ENCODE measurements around the gene RAB8B.

The RAB8B gene

DNA sequence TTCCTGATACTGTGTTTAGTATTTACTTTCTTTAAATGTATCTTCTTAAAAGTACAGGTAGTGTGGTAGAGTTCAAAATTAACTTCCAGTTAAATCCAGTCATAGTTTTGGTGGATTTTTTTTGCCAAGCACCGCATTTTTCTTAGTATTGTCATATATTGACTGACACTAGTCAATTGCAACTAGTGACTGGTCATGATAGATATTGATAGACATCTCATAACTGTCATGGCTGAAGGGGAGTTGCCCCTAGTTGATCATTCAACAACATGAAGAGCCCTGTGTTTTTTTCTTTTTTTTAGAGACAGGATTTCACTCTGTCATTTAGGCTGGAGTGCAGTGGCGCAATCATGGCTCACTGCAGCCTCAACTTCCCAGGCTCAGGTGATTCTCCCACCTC, 22.1 kb downstream of the RAB8B start:
- DNase-seq: no peak
- H3K4me3 ChIP-seq (ENCODE audit: control insufficient read depth in 1 of 7, extremely low read depth in 1 of 7, insufficient read depth in 4 of 7, low read depth in 2 of 7, low read length in 6 of 7): no peak overlapping the region
- CTCF ChIA-PET: interaction anchor here (1.2 to 1.7 kb wide), 3 partner anchors 9 to 20 kb away, joined by 3 to 4 read pairs (median 3); no protein-coding TSS in a partner anchor
- H3K36me3 ChIP-seq (ENCODE audit: control insufficient read depth in 4 of 4, insufficient read depth in 4 of 4, low read length in 3 of 4): no peaks in the 10 kb centered on the region
- POLR2A ChIA-PET: no interaction called here
- WGBS (ENCODE audit: insufficient coverage): 83% methylated on average over 1 of the region's 2 CpGs
- no peaks in the 10 kb centered on the region for H3K27me3 ChIP-seq (replicated peaks in 2 of 5; ENCODE audit: control insufficient read depth in 4 of 5, insufficient read depth in 5 of 5, low read length in 4 of 5)
- H3K9me3 ChIP-seq (ENCODE audit: control extremely low read depth in 1 of 5, control insufficient read depth in 4 of 5, insufficient read depth in 2 of 5, low read depth in 1 of 5, low read length in 4 of 5): no peaks in the 10 kb centered on the region
- no peak overlapping the region for H3K27ac ChIP-seq (ENCODE audit: insufficient read depth in 1 of 2, low read depth in 1 of 2, low read length in 2 of 2, poor library complexity in 1 of 2, severe bottlenecking in 2 of 2)
- H3K4me1 ChIP-seq (ENCODE audit: control extremely low read depth in 1 of 4, control insufficient read depth in 4 of 4, insufficient read depth in 4 of 4, low read length in 3 of 4): peaks cover 5 to 29% (median 13%) of the 10 kb centered on the region in 4 experiments

DNA sequence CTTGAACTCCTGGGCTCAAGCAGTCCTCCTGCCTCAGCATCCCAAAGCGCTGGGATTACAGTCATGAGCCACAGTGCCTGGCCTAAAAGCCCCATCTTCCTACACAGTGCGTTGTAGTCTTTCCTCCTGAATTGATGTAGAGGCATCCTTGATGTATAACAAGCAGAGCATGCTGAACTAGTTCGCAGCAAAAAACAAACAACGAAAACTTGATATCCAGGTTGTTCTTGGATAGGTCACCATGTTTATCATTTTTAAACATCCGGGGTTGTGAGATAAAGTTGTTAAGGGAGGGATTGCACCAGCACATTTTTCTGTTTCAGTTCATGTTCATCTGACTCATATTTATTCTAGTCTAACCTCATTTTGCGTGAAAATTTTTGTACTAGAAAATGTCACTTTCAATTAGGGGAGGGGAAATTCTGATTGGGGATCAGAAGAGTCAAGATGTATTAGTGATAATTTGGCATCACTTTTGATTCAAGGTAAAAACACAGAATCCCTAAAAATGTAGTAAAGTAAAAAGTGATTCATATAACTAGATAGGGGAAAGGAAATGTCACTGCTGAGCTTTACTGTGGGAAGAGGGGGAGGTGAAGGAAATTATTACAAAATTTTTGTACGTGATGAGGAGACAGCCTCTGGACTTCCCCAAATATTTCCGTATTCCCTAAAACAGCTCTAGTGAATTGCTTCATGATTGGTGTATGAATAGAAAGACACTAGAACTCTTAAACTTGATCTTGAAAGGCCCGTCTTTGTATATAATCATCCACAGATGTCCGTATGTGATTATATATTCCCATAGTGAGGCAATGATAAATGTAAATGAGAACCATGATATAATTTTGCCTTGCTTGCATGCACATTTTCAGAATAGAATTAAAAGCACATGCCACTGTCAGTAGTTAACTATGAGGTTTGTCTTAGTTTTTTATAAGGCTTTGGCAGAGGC, 22.9 kb downstream of the RAB8B start:
- no peaks in the 10 kb centered on the region for H3K36me3 ChIP-seq (ENCODE audit: control insufficient read depth in 4 of 4, insufficient read depth in 4 of 4, low read length in 3 of 4)
- POLR2A ChIA-PET: no interaction called here
- WGBS (ENCODE audit: insufficient coverage): 100% methylated on average over 2 of the region's 10 CpGs
- H3K27me3 ChIP-seq (replicated peaks in 2 of 5; ENCODE audit: control insufficient read depth in 4 of 5, insufficient read depth in 5 of 5, low read length in 4 of 5): no peaks in the 10 kb centered on the region
- DNase-seq: peak in 2 of 3 donors; percentile 40 to 44
- H3K9me3 ChIP-seq (ENCODE audit: control extremely low read depth in 1 of 5, control insufficient read depth in 4 of 5, insufficient read depth in 2 of 5, low read depth in 1 of 5, low read length in 4 of 5): no peaks in the 10 kb centered on the region
- no peak overlapping the region for H3K4me3 ChIP-seq (ENCODE audit: control insufficient read depth in 1 of 7, extremely low read depth in 1 of 7, insufficient read depth in 4 of 7, low read depth in 2 of 7, low read length in 6 of 7)
- peak overlapping the region in 1 of 2 experiments; percentile 62 for H3K27ac ChIP-seq (ENCODE audit: insufficient read depth in 1 of 2, low read depth in 1 of 2, low read length in 2 of 2, poor library complexity in 1 of 2, severe bottlenecking in 2 of 2)
- peaks cover 5 to 29% (median 13%) of the 10 kb centered on the region in 4 experiments for H3K4me1 ChIP-seq (ENCODE audit: control extremely low read depth in 1 of 4, control insufficient read depth in 4 of 4, insufficient read depth in 4 of 4, low read length in 3 of 4)
- CTCF ChIA-PET: interaction anchor here (1.2 to 1.9 kb wide), 3 partner anchors 9 to 17 kb away, joined by 3 to 5 read pairs (median 4); no protein-coding TSS in a partner anchor

GRCh38 chr15:63218100-63218808, 28.8 kb downstream of the RAB8B start:
- DNase-seq: no peak
- POLR2A ChIA-PET: no interaction called here
- Histone ChIP-seq H3K9me3 (ENCODE audit: control extremely low read depth in 1 of 5, control insufficient read depth in 4 of 5, insufficient read depth in 2 of 5, low read depth in 1 of 5, low read length in 4 of 5) (peaks cover 0 to 5% (median 0%) of the 10 kb centered on the region in 5 experiments), H3K4me1 (ENCODE audit: control extremely low read depth in 1 of 4, control insufficient read depth in 4 of 4, insufficient read depth in 4 of 4, low read length in 3 of 4) (peaks cover 0 to 12% (median 1%) of the 10 kb centered on the region in 4 experiments), H3K4me3 (ENCODE audit: control insufficient read depth in 1 of 7, extremely low read depth in 1 of 7, insufficient read depth in 4 of 7, low read depth in 2 of 7, low read length in 6 of 7) (no peak overlapping the region), H3K27ac (ENCODE audit: insufficient read depth in 1 of 2, low read depth in 1 of 2, low read length in 2 of 2, poor library complexity in 1 of 2, severe bottlenecking in 2 of 2) (peak overlapping the region in 1 of 2 experiments; percentile 29), H3K36me3 (ENCODE audit: control insufficient read depth in 4 of 4, insufficient read depth in 4 of 4, low read length in 3 of 4) (peaks cover 0 to 5% (median 3%) of the 10 kb centered on the region in 4 experiments), H3K27me3 (replicated peaks in 2 of 5; ENCODE audit: control insufficient read depth in 4 of 5, insufficient read depth in 5 of 5, low read length in 4 of 5) (no peaks in the 10 kb centered on the region)
- 100% methylated on average over 3 of the region's 5 CpGs for WGBS (ENCODE audit: insufficient coverage)
- CTCF ChIA-PET: interaction anchor here (0.8 to 1.4 kb wide), 6 partner anchors 9 to 28 kb away, joined by 3 to 8 read pairs (median 3); no protein-coding TSS in a partner anchor

DNA sequence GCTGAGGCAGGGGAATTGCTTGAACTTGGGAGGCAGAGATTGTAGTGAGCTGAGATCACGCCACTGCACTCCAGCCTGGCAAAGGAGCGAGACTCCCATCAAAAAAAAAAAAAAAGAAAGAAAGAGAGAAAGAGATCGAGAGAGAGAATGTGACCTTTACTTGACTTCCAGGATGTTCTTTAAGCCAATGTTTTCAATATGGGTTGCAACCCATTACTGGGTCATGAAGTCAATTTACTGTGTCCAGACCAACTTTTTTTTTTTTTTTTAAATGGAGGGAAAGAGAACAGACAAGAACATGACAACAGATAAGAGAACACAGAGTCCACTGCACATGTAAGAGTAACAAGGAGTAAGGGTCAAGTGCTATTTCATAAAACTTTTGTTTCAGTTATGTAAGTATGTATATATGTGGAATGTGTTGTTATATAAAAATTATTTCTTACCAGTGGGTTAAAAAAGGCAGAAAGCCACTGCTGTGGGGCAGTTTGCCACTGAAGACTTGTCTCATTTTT, 29.8 kb downstream of the RAB8B start:
- POLR2A ChIA-PET: no interaction called here

DNA sequence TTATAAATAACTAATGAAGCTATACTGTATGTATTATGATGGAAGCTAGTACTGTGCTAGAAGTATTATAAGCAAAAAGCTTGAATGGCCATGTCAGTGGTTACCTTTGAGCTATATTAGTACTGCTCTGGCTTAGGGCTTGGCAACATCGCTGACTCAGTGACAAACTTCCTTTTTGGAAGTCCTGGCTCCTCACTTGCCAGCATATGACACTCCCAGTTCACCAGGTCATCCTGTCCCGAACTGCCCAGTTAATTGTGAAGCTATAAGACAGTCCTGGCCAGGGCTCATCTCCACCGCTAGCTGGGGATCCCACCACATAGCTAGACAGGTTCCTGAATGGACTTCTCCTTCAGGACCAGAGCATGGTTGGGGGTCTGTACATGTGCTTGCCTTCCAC, 31.9 kb downstream of the RAB8B start:
- no peak for DNase-seq
- H3K36me3 ChIP-seq (ENCODE audit: control insufficient read depth in 4 of 4, insufficient read depth in 4 of 4, low read length in 3 of 4): peaks cover 3 to 14% (median 6%) of the 10 kb centered on the region in 4 experiments
- ChIA-PET POLR2A (no interaction called here), CTCF (interaction anchor here (1.2 to 1.4 kb wide), 3 partner anchors 19 to 55 kb away, joined by 3 to 8 read pairs (median 5); no protein-coding TSS in a partner anchor)
- H3K4me3 ChIP-seq (ENCODE audit: control insufficient read depth in 1 of 7, extremely low read depth in 1 of 7, insufficient read depth in 4 of 7, low read depth in 2 of 7, low read length in 6 of 7): no peak overlapping the region
- no peak overlapping the region for H3K27ac ChIP-seq (ENCODE audit: insufficient read depth in 1 of 2, low read depth in 1 of 2, low read length in 2 of 2, poor library complexity in 1 of 2, severe bottlenecking in 2 of 2)
- 96% methylated on average over 3 of the region's 3 CpGs for whole genome bisulfite sequencing (ENCODE audit: insufficient coverage)
- no peaks in the 10 kb centered on the region for H3K27me3 ChIP-seq (replicated peaks in 2 of 5; ENCODE audit: control insufficient read depth in 4 of 5, insufficient read depth in 5 of 5, low read length in 4 of 5)
- H3K4me1 ChIP-seq (ENCODE audit: control extremely low read depth in 1 of 4, control insufficient read depth in 4 of 4, insufficient read depth in 4 of 4, low read length in 3 of 4): peaks cover 4 to 17% (median 10%) of the 10 kb centered on the region in 4 experiments
- peaks cover 0 to 5% (median 0%) of the 10 kb centered on the region in 5 experiments for H3K9me3 ChIP-seq (ENCODE audit: control extremely low read depth in 1 of 5, control insufficient read depth in 4 of 5, insufficient read depth in 2 of 5, low read depth in 1 of 5, low read length in 4 of 5)

More for the DNA sequence above, 29.8 kb downstream of the RAB8B start:
- Histone ChIP-seq H3K36me3 (ENCODE audit: control insufficient read depth in 4 of 4, insufficient read depth in 4 of 4, low read length in 3 of 4) (peaks cover 3 to 6% (median 4%) of the 10 kb centered on the region in 4 experiments), H3K4me3 (ENCODE audit: control insufficient read depth in 1 of 7, extremely low read depth in 1 of 7, insufficient read depth in 4 of 7, low read depth in 2 of 7, low read length in 6 of 7) (no peak overlapping the region), H3K9me3 (ENCODE audit: control extremely low read depth in 1 of 5, control insufficient read depth in 4 of 5, insufficient read depth in 2 of 5, low read depth in 1 of 5, low read length in 4 of 5) (peaks cover 0 to 5% (median 0%) of the 10 kb centered on the region in 5 experiments), H3K27me3 (replicated peaks in 2 of 5; ENCODE audit: control insufficient read depth in 4 of 5, insufficient read depth in 5 of 5, low read length in 4 of 5) (no peaks in the 10 kb centered on the region), H3K27ac (ENCODE audit: insufficient read depth in 1 of 2, low read depth in 1 of 2, low read length in 2 of 2, poor library complexity in 1 of 2, severe bottlenecking in 2 of 2) (no peak overlapping the region), H3K4me1 (ENCODE audit: control extremely low read depth in 1 of 4, control insufficient read depth in 4 of 4, insufficient read depth in 4 of 4, low read length in 3 of 4) (peaks cover 0 to 12% (median 1%) of the 10 kb centered on the region in 4 experiments)
- CTCF ChIA-PET: no interaction called here
- no CpG with 5 or more reads among the region's 3 CpGs for WGBS (ENCODE audit: insufficient coverage)
- DNase-seq: no peak

DNA sequence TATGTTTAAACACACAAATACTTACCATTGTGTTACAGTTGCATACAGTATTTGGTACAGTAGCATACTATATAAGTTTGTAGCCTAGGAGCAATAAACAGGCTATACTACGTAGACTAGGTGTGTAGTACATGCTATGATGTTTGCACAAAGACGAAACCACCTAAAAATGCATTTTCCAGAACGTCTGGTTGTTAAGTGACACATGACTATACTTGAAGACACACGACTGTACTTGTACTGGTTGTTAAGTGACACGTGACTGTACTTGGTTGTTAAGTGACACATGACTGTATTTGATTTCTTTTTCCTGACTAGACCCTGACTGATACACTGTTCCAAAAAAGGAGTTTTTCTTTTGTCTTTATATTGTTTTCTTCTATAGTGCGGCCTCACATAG, 34.1 kb downstream of the RAB8B start:
- no peak overlapping the region for H3K4me3 ChIP-seq (ENCODE audit: control insufficient read depth in 1 of 7, extremely low read depth in 1 of 7, insufficient read depth in 4 of 7, low read depth in 2 of 7, low read length in 6 of 7)
- DNase-seq: no peak
- H3K4me1 ChIP-seq (ENCODE audit: control extremely low read depth in 1 of 4, control insufficient read depth in 4 of 4, insufficient read depth in 4 of 4, low read length in 3 of 4): peaks cover 10 to 34% (median 20%) of the 10 kb centered on the region in 4 experiments
- no peaks in the 10 kb centered on the region for H3K27me3 ChIP-seq (replicated peaks in 2 of 5; ENCODE audit: control insufficient read depth in 4 of 5, insufficient read depth in 5 of 5, low read length in 4 of 5)
- no peak overlapping the region for H3K27ac ChIP-seq (ENCODE audit: insufficient read depth in 1 of 2, low read depth in 1 of 2, low read length in 2 of 2, poor library complexity in 1 of 2, severe bottlenecking in 2 of 2)
- H3K9me3 ChIP-seq (ENCODE audit: control extremely low read depth in 1 of 5, control insufficient read depth in 4 of 5, insufficient read depth in 2 of 5, low read depth in 1 of 5, low read length in 4 of 5): peaks cover 0 to 5% (median 0%) of the 10 kb centered on the region in 5 experiments
- CTCF ChIA-PET: no interaction called here
- WGBS (ENCODE audit: insufficient coverage): 55% methylated on average over 3 of the region's 6 CpGs
- H3K36me3 ChIP-seq (ENCODE audit: control insufficient read depth in 4 of 4, insufficient read depth in 4 of 4, low read length in 3 of 4): peaks cover 4 to 14% (median 6%) of the 10 kb centered on the region in 4 experiments
- POLR2A ChIA-PET: no interaction called here
